Measurements from ENCODE around the gene COPZ1.
"Not testable (repeated sequence)": the region's sequence is repeated elsewhere in the genome, so short reads cannot be mapped to it uniquely, and the experiment has no call there.

- TF ChIP-seq, protein P1, sequence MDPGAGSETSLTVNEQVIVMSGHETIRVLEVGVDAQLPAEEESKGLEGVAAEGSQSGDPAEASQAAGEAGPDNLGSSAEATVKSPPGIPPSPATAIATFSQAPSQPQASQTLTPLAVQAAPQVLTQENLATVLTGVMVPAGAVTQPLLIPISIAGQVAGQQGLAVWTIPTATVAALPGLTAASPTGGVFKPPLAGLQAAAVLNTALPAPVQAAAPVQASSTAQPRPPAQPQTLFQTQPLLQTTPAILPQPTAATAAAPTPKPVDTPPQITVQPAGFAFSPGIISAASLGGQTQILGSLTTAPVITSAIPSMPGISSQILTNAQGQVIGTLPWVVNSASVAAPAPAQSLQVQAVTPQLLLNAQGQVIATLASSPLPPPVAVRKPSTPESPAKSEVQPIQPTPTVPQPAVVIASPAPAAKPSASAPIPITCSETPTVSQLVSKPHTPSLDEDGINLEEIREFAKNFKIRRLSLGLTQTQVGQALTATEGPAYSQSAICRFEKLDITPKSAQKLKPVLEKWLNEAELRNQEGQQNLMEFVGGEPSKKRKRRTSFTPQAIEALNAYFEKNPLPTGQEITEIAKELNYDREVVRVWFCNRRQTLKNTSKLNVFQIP (CRISPR knock-in tag; IDR thresholded peaks at IDR 0.05; ENCODE audit: borderline replicate concordance, low read depth), result not testable (repeated sequence)
- TF ChIP-seq RARB (CRISPR knock-in tag; IDR thresholded peaks at IDR 0.05); OSR1 (CRISPR knock-in tag; IDR thresholded peaks at IDR 0.05); ZNF565 (CRISPR knock-in tag; conservative IDR thresholded peaks at IDR 0.05; ENCODE audit: low read depth); ARNTL (CRISPR knock-in tag; IDR thresholded peaks at IDR 0.05; ENCODE audit: borderline replicate concordance, low read depth); BACH2 (CRISPR knock-in tag; IDR thresholded peaks at IDR 0.05; ENCODE audit: borderline replicate concordance); ZC3H10 (CRISPR knock-in tag; IDR thresholded peaks at IDR 0.05); CSDC2 (CRISPR knock-in tag; IDR thresholded peaks at IDR 0.05); ISL1 (CRISPR knock-in tag; IDR thresholded peaks at IDR 0.05): not testable (repeated sequence)
- TF ChIP-seq, protein P2, sequence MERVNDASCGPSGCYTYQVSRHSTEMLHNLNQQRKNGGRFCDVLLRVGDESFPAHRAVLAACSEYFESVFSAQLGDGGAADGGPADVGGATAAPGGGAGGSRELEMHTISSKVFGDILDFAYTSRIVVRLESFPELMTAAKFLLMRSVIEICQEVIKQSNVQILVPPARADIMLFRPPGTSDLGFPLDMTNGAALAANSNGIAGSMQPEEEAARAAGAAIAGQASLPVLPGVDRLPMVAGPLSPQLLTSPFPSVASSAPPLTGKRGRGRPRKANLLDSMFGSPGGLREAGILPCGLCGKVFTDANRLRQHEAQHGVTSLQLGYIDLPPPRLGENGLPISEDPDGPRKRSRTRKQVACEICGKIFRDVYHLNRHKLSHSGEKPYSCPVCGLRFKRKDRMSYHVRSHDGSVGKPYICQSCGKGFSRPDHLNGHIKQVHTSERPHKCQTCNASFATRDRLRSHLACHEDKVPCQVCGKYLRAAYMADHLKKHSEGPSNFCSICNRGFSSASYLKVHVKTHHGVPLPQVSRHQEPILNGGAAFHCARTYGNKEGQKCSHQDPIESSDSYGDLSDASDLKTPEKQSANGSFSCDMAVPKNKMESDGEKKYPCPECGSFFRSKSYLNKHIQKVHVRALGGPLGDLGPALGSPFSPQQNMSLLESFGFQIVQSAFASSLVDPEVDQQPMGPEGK (CRISPR knock-in tag; IDR thresholded peaks at IDR 0.05; ENCODE audit: borderline replicate concordance), result not testable (repeated sequence)
Measured at GRCh38 chr12:54284070-54284780, 40.7 kb upstream of the COPZ1 start.

Measured in SK-N-SH treated with all-trans-retinoic acid at 6 μM for 48 hours (cell line).